Cardiac septum (tissue), 1 donor: ENCODE data around the gene GRIFIN. TPM values are rescaled to one million over a fixed set of nuclear protein-coding genes. Genes with fewer than 3 reads are reported as not detected.

ENCODE experiments used
- DNase-seq: peaks from one replicate; pipeline ENCODE4 v3.0.0-alpha.2; 2020; ENCODE audit warnings: low spot score
- intact Hi-C: fragments of 100-400 bp; cut with DNase I; formaldehyde crosslinking; loops from one replicate; pipeline ENCODE4 v1.14.0; 2022
- total RNA-seq: library from RNA; stranded (reverse); fragmentation: NEBNext Ultra II Directional; extraction: Animal tissue kit (Norgen Biotek cat#: 25700); gene quantifications from one replicate; pipeline ENCODE4 v1.2.1, GENCODE V29; 2021
- donor health status: DM: no; HTN: no; CAD: no.

Gene GRIFIN
- total RNA-seq, 1 donor from 2014 or later: not detected

GRCh38 chr7:2443491-2443890 is 32.7 kb downstream of the GRIFIN start:
- no peak for DNase-seq
- intact Hi-C loops: no loop called here

- intact Hi-C loops: no loop called here
- no peak for DNase-seq
Observed at GRCh38 chr7:2441430-2442058, 34.7 kb downstream of the GRIFIN start.

GRCh38 chr7:2440608-2441245 is 35.5 kb downstream of the GRIFIN start:
- intact Hi-C loops: no loop called here
- DNase-seq: no peak

GRCh38 chr7:2438775-2439174 is 37.4 kb downstream of the GRIFIN start:
- intact Hi-C loops: no loop called here
- DNase-seq: no peak

DNA sequence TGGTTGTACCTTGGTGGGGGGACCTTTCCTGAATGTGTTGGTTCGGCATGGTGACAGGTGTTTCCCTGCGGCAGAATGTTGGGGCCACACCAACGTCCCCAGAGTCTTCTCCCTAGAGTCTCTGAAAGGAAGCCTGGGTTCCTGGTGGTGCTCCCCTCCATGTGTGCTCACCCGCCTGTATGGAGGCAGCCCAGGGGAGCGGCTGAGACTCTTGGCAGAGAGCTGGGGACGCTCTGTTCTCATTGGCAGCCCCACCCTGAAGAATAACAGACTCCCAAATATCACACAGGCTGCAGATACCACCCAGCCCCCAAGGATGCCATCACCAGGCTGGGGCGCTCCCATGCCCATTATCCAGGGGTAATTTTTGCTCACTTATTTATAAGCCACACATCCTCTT is 38.0 kb downstream of the GRIFIN start:
- DNase-seq: no peak
- intact Hi-C loops: no loop called here

GRCh38 chr7:2437537-2438148 is 38.6 kb downstream of the GRIFIN start:
- DNase-seq: no peak
- intact Hi-C loops: no loop called here

- intact Hi-C loops: no loop called here
- DNase-seq: no peak
Observed at GRCh38 chr7:2437136-2437535, 39.1 kb downstream of the GRIFIN start.

DNA sequence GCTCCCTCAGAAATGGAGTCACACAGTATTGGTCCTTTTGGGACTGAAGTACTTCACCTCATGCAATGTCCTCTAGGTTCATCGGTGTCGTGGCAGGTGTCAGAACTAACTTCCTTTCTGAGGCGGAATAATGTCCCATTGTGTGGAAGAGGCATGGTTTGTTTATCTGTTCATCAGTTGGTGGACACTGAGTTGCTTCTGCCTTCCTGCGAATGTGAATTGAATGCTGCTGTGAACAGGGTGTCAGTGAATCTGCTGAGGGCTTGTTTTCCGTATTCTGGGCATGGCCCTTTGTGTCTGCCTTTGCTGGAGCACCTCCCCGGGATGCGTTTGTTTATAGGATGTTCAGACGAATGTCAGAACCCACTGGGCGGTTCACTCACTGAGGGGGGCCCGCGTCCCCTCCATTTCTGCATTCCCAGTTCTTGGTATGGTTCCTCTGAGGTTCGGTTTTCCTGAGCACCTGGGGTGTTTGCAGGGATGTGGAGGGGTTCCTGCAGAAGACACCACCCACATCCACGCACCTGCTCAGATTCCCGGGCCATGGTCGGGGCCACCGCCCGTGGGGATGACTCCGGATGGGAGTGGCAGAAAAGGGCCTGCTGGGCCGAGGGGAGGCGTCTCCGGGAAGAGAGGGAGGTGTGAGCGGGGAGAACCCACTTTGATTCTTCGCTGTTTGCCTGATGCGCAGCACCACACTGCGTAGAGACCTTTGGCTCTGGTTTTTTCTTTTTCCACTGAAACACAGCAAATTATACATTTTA is 39.7 kb downstream of the GRIFIN start:
- DNase-seq: no peak

DNA sequence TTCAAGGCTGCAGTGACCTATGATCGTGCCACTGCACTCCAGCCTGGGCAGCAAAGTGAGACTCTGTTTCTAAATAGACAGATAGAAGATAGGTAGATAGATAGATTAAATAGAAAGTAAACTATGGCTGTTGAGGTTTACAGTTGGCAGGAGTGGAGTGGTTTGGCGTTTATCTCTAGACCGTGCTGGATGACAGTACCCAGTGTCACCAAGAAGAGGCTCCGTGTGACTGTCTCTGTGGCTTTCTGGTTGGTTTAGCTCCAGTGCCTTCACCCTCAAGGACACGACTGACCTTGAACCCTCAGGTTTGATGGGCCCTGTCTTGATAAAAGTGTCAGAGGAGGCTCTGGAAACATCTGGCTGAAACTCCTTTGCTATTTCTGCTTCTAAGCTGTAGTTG is 41.1 kb downstream of the GRIFIN start:
- no peak for DNase-seq
- intact Hi-C loops: no loop called here

More for the DNA sequence above, 39.7 kb downstream of the GRIFIN start:
- intact Hi-C loops: no loop called here

DNA sequence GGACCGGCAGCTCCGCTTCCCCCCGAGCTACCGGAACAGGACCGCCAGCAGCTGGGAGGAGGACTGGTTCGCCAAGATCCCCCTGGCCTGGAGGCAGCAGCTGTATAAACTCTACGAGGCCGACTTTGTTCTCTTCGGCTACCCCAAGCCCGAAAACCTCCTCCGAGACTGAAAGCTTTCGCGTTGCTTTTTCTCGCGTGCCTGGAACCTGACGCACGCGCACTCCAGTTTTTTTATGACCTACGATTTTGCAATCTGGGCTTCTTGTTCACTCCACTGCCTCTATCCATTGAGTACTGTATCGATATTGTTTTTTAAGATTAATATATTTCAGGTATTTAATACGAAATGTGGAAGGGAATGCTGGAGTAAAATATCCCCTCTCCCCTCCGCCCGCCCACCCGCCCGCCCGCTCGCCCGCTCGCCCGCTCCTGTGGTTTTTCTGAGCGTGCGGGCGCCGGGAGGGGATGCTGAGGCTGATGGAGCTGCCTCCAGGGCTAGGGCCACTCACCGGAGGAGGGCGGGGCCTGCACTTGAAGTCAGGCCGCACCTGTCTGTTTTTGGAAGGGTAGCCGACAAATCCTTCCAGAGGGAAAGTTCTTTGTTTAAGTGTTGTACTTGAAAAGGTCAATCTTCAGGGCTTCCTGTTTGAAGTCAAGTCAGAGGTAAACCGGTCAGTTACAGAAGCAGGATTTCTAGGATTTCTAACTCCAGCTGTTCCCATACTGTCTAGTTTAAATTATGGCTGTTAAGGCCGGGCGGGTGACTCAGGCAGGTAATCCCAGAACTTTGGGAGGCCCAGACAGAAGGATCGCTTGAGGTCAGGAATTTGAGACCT is 42.3 kb downstream of the GRIFIN start:
- intact Hi-C loops: no loop called here
- no peak for DNase-seq

DNA sequence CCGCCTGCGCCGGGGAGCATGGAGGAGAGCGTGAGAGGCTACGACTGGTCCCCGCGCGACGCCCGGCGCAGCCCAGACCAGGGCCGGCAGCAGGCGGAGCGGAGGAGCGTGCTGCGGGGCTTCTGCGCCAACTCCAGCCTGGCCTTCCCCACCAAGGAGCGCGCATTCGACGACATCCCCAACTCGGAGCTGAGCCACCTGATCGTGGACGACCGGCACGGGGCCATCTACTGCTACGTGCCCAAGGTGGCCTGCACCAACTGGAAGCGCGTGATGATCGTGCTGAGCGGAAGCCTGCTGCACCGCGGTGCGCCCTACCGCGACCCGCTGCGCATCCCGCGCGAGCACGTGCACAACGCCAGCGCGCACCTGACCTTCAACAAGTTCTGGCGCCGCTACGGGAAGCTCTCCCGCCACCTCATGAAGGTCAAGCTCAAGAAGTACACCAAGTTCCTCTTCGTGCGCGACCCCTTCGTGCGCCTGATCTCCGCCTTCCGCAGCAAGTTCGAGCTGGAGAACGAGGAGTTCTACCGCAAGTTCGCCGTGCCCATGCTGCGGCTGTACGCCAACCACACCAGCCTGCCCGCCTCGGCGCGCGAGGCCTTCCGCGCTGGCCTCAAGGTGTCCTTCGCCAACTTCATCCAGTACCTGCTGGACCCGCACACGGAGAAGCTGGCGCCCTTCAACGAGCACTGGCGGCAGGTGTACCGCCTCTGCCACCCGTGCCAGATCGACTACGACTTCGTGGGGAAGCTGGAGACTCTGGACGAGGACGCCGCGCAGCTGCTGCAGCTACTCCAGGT is 43.1 kb downstream of the GRIFIN start:
- intact Hi-C loops: no loop called here
- DNase-seq: no peak

DNA sequence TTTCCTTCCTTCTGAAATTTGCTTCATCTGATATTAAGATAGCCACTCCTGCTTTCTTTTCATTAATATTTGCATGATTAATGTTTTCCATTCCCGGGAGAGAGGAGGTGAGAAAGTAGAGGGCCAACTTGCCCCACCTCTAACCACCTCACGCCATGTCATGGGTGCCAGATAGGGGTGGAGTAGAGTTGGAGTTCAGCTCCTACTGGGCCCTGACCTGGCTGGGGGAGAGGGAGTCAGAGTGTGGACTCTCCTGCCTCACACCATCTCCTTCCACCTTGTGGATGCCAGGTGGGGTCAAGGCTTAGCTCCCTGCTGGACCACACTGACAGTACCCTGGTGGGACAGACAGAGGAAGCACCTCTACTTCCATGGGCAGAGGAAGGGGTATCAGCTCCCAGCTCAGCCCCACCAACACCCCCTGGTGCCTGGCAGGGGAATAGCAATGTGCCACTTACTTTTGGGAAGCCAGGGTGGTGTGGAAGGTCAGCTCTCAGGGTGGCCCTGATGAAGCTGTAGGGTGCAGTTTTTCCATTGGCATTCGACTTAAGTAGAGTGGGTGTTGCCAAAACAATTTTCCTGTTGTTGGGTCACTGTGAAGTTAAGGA is 44.8 kb downstream of the GRIFIN start:
- intact Hi-C loops: no loop called here
- no peak for DNase-seq

DNA sequence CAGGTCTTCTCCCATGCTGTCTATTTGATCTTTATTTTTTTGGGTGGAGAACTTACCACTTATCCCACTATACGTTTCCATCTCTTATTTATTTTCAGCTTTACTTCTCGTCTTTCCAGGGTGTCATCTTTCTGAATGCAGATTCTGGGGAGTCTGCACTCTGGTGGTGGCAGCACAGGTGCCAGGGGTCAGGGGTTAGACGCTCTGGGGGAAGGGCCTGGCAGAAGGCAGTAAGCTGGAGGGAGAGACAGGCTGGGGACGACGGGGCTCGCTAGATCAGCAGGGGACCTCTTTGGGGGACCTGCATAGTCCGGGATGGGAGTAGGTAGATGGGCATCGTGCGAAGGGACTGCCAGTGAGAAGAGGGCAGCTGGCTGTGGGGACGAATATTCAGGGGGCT is 50.4 kb downstream of the GRIFIN start:
- DNase-seq: no peak

More for the DNA sequence above, 50.4 kb downstream of the GRIFIN start:
- intact Hi-C loops: no loop called here

Other genes starting within 250 kb of the GRIFIN start
- gene MAD1L1, start 243.5 kb downstream of the GRIFIN start, total RNA-seq: 13.5 TPM
- gene MRM2, start 234.2 kb downstream of the GRIFIN start, total RNA-seq: 15.6 TPM
- gene NUDT1, start 234.2 kb downstream of the GRIFIN start, total RNA-seq: 9.6 TPM
- gene SNX8, start 162.0 kb downstream of the GRIFIN start, total RNA-seq: 18.9 TPM
- 64.9 TPM for gene EIF3B, start 121.6 kb downstream of the GRIFIN start, total RNA-seq
- gene CHST12, start 72.8 kb downstream of the GRIFIN start, total RNA-seq: 13.8 TPM
- gene LFNG, start 43.4 kb upstream of the GRIFIN start, total RNA-seq: 6.2 TPM
- gene BRAT1, start 79.1 kb upstream of the GRIFIN start, total RNA-seq: 12.8 TPM
- gene IQCE, start 82.6 kb upstream of the GRIFIN start, total RNA-seq: 13.3 TPM
- 17.1 TPM for gene TTYH3, start 155.6 kb upstream of the GRIFIN start, total RNA-seq
- gene AMZ1, start 211.8 kb upstream of the GRIFIN start, total RNA-seq: 0.08 TPM